GM04504 (cell line): ENCODE measurements around the gene TEN1.
"Not testable (repeated sequence)": the region's sequence is repeated elsewhere in the genome, so short reads cannot be mapped to it uniquely, and the experiment has no call there.

Experiments
- DNase-seq: peaks from one replicate; pipeline ENCODE4 v3.0.0-alpha.2; 2012; ENCODE audit warnings: low read depth

The TEN1 gene, protein sequence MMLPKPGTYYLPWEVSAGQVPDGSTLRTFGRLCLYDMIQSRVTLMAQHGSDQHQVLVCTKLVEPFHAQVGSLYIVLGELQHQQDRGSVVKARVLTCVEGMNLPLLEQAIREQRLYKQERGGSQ

DNA sequence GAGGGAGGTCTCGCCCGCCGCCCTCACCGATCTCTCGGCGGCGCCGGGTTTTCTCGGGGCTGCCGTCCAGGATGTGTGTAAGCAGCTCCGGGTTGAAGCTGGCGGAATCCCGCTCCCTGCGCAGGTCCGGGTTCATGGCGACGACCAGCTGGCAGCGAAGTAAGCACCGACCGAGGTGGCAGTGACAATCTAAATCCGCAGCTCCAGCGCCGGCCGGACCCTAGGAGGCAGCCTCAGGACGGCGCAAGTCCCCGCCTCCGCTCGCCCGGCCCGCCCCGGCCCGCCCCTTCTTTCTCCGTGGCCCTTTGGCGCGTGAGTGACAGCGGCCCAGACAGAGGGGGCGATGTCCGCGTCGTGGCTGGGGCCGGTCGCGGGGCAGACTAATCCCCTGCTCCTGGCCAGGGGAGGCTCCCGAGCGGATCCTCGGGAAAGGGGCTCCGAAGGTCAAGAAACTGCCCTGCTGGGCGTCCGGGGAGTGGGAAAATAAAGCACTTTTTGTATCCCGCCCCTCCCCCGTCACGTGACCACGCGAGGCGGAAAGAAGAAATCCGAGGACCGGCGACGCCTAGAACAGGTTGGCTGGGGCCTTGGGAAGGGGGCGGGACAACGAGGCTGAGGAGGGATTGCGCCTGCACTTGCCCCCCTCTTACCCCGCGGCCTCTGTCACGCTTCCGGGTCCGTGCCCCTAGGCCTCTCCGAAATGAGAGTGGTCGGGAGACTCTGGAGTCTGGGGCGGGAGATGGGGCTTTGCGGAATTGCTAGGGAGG, at the start of gene TEN1, which contains the start of gene ACOX1:
TEN1 (plus strand) TSS at position 303 of the 767 bp plus-strand sequence. CDS start 6,953 bp downstream, outside the sequence.
ACOX1 (minus strand) TSS at position 229 of the 767 bp plus-strand sequence; CDS start at position 136, 93 bp downstream.
- DNase-seq, result peak; percentile 94

GRCh38 chr17:75931062-75931461, 48.0 kb upstream of the TEN1 start:
- no peak for DNase-seq

DNA sequence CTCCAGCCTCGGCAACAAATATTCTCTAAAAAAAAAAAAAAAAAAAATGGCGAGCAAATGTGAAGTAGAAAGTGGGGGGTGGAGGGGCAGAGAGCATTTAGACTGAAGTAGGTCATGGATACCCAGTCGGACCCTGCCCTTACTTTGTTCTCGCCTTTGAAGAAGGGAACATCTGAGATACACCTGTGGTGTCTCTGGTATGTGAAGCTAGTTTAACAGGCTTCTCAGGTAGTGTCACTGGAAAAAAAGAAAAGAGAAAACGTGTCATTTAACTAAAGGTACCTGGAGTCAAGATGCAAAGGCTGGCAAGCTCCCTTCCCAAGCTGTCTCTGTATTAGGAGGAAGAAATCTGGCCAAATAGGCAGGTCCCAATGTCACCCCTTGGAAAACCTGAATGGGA, 46.2 kb upstream of the TEN1 start:
- DNase-seq, result no peak

DNA sequence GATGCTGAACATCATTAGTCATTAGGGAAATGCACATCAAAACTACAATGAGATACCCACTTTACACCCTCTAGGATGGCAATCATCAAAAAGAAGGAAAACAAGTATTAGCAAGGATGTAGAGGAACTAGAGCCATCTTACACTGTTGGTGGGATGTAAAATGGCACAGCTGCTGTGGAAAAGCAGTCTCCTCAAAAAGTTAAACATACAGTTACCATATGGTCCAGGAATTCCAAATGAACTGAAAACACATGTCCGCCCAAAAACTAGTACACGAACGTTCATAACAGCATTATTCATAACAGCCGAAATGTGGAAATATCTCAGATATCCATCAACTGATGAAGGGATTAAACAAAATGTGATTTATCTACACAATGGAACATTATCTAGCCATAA, 45.2 kb upstream of the TEN1 start:
- no peak for DNase-seq

DNA sequence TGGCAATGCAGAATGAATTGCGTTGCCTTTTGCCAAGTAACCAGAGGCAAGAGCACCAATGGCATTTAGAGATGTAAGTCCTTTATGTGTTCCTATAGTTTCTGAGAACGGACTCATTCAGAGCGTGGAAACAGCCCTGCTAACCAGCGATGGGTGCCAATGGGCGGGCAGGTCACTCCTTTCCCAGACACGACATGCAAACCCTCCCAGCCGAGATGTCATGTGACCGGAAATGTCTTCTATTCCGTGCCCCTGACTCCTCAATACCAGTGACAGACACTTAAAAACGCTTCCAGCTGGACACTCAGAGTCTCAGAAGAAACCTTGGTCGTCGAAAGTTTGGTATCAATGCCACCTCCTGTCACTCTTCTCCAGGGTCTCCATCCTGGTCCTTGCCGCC, 41.4 kb upstream of the TEN1 start:
- no peak for DNase-seq

DNA sequence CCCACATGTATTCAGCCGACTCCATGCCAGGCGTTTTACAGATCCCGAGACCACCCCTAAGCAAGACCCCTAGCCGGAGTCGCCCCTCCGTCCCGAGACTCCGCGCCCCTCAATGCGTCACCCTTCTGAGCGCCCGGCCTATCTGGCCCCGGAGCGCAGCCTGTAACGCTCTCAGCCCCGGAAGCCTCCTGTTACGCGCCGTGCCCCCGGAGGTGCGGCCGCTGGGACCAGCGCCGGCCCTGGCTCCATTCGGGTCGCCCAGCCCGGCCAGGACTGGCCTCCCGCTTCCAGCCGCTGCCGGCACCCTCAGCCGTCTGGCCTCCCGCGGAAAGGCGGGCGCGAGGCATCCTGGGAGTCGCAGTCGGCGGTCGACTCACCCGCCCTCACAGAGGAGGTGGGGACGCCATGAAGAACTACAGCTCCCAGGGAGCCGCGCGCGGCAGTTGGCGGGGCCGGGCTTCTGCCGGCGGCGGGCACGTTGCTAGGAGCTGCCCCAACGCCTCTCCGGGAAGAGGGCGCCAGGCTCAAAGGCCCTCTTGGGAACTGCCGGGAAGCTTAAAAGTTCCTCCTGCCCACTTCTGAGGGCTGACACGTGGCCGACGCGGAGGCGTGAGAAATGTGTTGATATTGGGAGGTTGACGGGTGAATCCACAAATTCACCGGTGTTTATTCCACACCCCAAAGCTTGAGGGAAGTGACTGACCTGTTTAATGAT, 38.2 kb upstream of the TEN1 start, which contains the start of gene FBF1:
FBF1 (minus strand) TSS at position 316 of the 715 bp plus-strand sequence. CDS start 2,893 bp downstream, outside the sequence.
- DNase-seq, result peak; percentile 92

DNA sequence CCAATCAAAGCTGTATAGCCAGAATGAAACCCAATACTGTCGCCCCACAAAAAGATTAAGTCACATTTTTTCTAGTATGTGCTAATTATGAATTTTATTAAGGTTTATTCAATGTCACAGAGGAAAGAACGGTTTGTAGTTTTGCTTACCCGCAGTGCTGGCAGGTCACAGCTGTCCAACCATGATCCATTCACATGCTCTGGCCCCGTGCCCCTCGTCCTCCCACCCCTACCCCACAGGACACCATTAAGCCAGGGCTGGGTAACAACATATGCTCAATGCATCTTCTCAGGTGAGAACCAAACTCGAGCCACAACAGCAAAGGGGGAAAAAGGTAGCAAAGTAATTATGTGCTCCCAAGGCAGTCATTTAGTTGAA, 37.6 kb upstream of the TEN1 start:
- DNase-seq, result no peak

GRCh38 chr17:75942473-75942872, 36.6 kb upstream of the TEN1 start:
- no peak for DNase-seq

- DNase-seq, result no peak
Measured at GRCh38 chr17:75943491-75943890, 35.5 kb upstream of the TEN1 start.

DNA sequence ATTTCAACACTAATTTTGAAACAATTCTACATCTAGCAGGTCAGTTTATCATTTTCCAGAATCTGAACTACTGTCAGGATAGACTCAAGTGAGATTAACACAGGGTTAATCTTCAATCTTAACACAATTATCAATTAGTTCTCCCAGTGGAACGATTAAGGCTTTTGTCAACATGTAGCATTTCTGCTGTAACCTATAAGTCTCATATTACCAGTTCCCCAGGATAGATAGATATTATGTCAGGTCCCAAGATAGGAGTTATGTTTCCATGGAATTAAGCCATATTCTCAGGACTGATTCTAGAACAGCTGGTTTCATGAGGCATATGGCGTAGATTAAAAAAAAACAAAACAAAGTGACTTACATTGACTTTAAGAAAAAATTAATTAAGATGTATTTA, 33.8 kb upstream of the TEN1 start:
- DNase-seq, result no peak

- DNase-seq, result no peak
Measured at GRCh38 chr17:75950421-75950820, 28.6 kb upstream of the TEN1 start.

GRCh38 chr17:75950855-75951554, 28.0 kb upstream of the TEN1 start:
- no peak for DNase-seq

DNA sequence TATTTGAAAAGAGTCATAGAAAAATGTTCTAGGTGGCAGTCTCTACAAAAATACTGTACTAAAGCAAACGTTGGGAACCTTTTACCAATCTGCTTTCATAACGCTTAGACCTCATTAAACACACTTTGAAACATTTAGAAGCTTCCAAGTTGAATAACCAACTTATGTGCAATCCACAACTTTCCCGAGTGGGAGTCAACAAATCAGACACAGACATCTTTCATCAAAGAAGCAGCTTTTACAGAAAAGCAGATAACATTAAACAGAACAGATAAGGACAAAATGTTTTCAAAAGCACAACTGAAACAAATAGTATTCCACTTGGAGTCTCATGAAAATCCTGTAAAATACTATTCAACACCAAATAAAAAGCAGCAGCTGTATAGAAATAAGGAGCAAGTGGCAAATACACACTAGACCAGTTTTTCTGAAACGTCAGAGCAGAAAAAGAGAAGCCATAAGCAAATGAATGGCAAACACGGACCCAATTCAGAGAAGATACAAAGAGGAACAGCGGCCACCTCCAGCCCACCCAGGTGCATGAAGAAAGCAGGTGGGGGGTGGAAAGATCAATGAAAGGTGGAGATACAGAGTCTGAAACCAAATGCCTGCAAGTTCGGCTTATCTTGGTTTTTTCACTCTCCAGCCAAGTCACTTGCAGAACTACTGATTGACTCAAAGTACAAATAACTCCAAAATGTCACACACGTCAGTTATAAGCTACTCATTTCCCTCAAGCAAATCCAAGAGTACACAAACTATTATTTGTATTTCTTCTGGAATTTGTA, 19.8 kb upstream of the TEN1 start:
- DNase-seq, result no peak

DNA sequence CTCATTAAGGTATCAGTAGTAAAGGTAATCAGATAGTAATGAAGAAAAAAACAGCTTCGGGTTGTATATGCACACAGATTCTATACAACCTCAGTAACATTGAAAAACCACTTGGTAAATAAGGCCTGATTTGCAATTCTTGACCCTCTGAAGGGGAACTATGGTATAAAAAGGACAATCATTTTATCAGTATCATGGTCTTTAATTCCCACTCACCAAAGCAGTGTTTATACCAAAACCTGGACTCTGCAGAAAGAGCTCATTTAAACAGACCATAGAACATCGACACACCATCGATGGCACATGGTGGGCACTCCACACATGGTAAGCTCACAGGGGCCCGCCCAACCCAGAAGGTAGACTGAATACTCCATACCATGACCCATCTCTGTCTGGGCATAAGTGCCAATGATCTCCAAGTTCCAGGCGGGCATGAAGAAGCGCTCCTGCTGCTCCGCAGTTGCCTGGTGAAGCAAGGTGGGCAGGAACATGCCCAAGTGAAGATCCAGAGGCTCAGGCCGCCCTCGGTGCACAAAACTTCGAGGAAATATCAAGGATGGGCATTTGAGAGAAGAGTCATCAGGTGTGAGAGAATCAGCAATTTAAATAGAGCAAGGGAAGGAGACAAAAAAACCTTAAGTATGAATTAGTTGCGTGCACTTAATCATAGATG, 19.1 kb upstream of the TEN1 start:
- no peak for DNase-seq

DNA sequence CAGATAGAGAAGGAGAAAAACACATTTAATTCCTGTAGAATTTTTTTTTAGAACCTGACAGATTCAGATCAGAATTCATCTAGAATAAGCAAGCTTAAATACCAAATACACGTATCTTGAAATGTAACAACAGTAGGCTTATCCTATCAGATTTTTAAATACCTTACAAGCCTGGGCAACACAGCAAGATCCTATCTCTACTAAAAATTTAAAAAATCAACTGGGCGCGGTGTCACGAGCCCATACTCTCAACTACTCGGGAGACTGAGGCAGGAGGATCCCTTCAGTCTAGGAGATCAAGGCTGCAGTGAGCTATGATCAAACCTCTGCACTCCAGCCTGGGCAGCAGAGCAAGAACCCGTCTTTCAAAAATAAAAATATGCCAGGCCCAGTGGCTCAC, 13.6 kb upstream of the TEN1 start:
- DNase-seq, result no peak

- not testable (repeated sequence) for DNase-seq
Measured at GRCh38 chr17:75969044-75969443, 10.0 kb upstream of the TEN1 start.

- DNase-seq, result peak; percentile 24
Measured at GRCh38 chr17:75970011-75970523, 9.0 kb upstream of the TEN1 start.

- DNase-seq, result no peak
Measured at GRCh38 chr17:75970626-75971025, 8.4 kb upstream of the TEN1 start.

GRCh38 chr17:75975187-75975586, 3.9 kb upstream of the TEN1 start:
- not testable (repeated sequence) for DNase-seq

DNA sequence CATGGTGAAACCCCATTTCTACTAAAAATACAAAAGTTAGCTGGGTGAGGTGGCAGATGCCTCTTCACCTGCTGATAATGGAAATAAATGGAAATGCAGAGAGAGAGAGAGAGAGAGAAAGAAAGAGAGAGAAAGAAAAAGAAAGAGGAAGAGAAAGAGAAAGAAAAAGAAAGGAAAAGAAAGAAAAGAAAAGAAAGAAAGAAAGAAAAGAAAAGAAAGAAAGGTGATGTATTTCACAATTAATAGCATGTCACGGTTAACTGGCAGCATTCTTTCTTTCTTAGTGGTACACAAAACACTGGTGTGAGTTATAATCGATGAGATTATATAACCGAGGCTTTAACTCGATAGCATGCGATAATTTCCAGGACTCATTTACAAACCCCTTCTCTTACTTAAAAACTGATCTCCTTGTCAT, 3.3 kb upstream of the TEN1 start:
- DNase-seq, result no peak
